ENCODE measurements around the gene NTN3.

GRCh38 chr16:2425825-2426430, 45.2 kb upstream of the NTN3 start:
- TF ChIP-seq CTCF (IDR thresholded peaks at IDR 0.05; ENCODE audit: low read depth, low read length, poor library complexity, severe bottlenecking) (no peak), EZH2phosphoT487 (IDR thresholded peaks at IDR 0.05; ENCODE audit: borderline replicate concordance, low read length) (no peak)
